HG03159 (cell line): ENCODE measurements around the gene MAP2K1.
A peak's percentile ranks its signal among the peaks of the same experiment; 100 is the strongest.
"Not testable (repeated sequence)": the region's sequence is repeated elsewhere in the genome, so short reads cannot be mapped to it uniquely, and the experiment has no call there.

Experiments
- ATAC-seq: cut with Tn5 transposase; IDR thresholded peaks from one replicate; pipeline ENCODE4 v1.9.1; 2021; ENCODE audit warnings: mild to moderate bottlenecking, moderate library complexity; ENCODE audit not compliant: unreplicated experiment

MAP2K1 gene

DNA sequence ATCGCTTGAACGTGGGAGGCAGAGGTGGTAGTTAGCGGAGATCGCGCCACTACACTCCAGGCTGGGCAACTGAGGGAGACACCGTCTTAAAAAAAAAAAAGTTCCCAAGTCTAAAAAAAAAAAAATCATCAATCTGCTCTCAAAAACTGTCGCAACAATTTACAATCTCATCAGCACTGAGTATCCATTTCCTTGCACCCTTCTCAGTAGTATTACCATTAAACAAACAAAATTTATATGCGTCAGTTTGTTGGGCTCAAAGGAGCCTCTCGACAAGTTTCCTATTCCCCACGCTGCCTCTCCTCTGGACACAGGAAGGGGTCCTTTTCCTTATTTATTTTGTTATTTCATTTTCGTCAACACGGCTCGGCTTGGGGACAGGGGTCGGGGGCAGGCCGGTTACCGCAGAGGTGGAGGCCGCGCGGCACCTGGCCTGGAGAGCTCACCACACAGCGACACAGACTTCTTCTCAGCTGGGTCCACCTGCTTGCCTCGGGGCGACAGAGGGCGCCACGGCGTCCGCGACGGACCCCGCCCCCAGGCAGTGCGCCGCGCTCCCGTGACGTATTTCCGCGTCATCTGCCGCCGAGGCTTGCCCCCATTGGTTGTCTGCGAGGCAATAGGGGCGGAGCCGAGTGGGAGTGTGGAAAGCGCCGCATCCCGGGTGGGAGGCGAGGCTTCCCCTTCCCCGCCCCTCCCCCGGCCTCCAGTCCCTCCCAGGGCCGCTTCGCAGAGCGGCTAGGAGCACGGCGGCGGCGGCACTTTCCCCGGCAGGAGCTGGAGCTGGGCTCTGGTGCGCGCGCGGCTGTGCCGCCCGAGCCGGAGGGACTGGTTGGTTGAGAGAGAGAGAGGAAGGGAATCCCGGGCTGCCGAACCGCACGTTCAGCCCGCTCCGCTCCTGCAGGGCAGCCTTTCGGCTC lies at the start of gene MAP2K1:
TSS of gene MAP2K1 (plus strand) at position 709 of the 920 bp plus-strand sequence. CDS start 436 bp downstream, outside the sequence.
- ATAC-seq: peak; percentile 83

DNA sequence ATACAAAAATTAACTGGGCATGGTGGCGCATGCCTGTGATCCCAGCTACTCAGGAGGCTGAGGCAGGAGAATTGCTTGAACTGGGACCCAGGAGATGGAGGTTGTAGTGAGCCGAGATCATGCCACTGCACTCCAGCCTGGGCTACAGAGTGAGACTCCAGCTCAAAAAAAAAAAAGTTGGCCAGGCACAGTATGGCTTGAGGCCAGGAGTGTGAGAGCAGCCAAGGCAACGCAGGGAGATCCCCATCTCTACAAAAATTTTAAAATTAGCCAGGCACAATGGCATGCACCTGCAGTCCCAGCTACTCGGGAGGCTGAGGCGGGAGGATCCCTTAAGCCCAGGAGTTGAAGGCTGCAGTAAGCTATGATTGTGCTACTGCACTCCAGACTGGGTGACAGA lies 38.2 kb upstream of the MAP2K1 start:
- not testable (repeated sequence) for ATAC-seq

DNA sequence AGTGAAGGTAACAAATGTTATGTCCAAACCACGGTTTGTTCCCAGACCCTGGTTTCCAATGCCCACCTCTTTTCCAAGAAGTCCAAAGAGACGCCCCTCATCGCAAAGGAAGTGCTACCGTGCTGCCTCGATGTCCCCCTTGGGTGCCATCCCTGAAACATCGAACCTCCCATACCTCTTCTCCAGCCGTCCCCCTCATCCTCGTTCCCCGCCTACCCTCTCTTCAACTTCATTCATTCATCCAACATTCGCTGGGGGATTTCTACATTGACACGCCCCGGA lies 30.7 kb upstream of the MAP2K1 start:
- no peak for ATAC-seq

DNA sequence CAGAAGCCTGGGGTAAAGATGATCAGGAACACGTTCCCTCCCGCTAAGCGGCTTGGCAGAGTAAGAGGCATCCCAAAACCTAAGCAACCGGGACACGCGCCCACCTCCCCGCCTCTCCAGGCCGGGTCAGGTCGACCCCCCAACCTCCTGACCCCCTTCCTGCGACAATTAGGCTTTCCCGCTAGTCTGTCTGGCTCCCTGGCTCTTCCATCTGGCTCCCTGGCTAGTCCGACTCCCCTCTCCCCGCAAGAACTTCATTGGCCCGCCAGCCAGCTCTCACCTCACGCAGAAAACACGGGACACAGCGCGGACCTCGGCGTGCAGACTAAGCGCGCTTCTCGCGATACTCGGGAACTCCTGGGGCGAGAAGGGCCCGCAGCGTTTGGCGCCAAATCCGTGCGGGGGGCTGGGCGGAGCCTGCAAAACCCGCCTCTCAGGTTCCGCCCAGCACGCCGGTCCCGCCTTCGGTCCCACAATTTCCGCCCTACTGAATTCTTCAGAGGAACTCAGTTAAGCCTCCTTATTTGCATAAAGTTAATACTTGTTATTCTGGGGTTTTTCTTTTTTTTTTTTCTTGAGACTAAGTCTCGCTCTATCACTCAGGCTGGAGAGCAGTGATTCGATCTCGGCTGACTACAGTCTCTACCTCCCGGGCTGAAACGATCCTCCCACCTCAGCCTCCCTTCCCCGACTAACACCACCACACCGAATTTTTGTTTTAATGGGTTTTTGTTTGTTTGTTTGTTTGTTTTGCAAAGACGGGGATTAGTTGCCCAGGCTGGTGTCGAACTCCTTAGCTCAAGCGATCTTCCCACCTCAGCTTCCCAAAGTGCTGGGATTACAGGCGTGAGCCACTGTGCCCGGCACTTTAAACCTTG lies 30.1 kb upstream of the MAP2K1 start, which contains the start of gene TIPIN:
TSS of gene TIPIN (minus strand) at position 327 of the 878 bp plus-strand sequence. CDS start 3,738 bp downstream, outside the sequence.
- ATAC-seq: peak; percentile 87

DNA sequence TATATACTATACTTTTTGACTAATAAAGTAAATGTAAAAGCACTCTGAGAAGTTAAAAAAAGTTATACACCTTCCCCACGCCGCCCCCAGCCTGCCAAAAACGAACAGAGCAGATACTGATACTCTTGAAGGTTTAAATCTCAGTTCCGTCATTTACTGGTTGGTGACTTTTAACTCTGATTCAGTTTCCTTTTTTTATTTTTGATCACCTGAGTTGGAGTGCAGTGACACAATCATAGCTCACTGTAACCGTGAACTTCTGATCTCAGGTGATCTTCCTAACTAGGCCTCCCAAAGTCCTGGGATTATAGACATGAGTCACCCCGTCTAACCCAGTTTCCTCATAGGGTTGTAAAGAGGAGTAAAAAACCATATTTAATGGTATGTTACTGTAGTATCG lies 27.0 kb upstream of the MAP2K1 start:
- ATAC-seq: no peak

DNA sequence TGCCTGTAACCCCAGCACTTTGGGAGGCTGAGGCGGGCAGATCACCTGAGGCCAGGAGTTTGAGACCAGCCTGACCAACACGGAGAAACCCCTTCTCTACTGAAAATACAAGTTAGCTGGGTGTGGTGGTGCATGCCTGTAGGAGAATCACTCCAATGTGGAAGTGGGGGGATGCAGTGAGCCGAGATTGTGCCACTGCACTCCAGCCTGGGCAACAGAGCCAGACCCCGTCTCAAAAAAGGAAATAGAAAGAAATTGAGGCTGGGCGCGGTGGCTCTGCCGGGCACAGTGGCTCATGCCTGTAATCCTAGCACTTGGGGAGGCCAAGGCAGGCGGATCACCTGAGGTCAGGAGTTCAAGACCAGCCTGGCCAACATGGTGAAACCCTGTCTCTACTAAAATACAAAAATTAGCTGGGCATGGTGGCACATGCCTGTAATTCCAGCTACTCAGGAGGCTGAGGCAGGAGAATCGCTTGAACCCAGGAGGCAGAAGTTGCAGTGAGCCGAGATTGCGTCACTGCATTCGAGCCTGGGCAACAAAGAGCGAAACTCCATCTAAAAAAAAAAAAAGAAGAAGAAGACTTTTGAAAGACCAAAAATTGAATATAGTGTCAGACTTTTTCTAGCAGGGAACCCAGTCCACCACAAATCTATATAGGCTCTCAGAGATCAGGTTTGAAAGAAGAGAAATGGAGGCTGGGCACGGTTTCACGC lies 24.8 kb upstream of the MAP2K1 start:
- not testable (repeated sequence) for ATAC-seq

DNA sequence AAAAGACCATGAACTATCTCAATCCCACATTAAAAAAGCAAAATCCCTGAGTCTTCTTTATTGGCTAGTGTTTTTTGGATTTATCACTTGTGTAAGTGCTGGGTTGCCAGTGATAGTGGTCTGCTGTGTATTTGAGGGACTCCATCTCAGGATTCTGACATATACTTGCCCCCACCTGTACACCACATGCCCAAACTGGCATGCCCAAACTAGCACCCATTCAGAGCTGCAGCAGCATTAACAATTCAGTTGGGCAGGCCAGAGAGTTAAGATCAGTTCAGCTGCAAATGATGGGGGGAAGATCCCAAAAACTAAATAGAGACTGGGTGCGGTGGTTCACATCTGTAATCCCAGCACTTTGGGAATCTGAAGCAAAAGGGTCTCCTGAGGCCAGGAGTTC lies 23.9 kb upstream of the MAP2K1 start:
- ATAC-seq: no peak

DNA sequence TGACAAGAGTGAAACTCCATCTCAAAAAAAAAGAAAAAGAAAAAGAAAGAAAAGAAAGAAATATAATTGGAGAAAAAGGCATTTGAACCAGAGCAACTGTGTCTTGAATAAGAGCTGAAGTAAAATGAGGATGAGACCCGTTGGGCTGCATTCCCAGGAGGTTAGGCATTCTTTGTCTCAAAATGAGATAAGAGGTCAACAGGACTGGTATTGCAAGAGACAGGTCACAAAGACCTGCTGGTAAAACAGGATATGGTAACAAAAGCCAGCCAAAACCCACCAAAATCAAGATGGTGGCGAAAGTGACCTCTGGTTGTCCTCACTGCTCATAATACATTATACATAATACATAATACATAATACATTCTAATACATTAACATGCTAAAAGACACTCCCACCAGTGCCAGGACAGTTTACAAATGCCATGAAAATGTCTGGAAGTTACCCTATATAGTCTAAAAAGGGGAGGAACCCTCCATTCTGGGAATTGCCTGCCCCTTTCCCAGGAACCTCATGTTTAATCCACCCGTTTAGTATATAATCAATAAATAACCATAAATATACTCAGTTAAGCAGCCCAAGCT lies 21.7 kb upstream of the MAP2K1 start:
- no peak for ATAC-seq

DNA sequence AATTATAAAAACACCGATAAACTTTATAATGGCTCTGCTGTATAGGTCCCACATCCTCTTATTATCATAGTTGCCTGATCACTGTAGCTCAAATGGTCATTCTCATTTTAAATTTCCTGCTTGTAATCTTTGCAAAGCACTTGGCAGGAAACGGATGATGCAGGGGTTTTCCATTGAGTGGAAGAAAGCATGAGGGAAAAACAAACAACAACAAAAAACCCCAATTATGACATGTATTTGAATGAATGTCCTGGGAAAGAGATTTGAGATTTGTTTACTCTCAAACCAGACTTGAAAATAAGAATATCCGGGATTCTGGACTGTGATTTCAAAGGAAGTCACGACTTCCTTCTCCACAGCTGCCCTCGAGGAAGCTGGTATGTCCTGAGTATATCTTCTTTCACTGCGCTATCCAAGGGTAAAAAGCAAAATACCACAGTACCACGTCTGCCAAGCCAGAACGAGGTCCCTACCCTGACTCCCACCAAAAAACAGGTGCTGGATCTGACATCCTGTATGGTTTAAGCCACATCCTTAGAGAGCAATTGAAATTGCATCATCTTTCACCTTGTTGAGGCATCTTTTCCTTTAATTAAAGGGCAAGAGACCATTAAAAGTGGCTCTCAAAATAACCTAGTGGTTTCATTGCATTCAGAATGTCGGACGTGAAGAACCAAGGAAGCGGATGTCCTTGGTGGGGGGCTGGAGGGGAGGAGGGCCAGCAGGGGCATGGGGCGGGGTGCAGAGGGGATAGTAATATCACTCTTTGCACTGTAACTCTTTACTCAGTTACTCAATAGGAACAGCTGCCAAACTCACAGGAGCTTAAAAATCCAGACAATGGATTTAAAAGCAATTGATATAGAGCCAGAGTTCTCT lies 16.7 kb upstream of the MAP2K1 start:
- no peak for ATAC-seq

DNA sequence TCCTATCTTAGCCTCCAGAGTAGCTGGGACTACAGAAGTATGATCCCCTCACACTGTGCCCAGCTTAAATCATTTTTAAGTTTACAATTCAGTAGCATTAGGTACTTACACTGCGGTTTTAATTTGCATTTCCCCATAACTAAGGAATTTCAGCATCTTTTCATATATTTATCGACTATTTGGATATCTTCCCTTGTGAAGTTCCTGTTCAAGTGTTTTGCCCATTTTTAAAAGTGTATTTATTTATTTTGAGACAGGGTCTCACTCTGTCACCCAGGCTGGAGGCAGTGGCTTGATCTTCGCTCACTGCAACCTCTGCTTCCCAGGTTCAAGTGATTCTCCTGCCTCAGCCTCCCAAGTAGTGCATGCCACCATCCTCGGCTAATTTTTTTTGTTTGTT lies 12.5 kb upstream of the MAP2K1 start:
- no peak for ATAC-seq

DNA sequence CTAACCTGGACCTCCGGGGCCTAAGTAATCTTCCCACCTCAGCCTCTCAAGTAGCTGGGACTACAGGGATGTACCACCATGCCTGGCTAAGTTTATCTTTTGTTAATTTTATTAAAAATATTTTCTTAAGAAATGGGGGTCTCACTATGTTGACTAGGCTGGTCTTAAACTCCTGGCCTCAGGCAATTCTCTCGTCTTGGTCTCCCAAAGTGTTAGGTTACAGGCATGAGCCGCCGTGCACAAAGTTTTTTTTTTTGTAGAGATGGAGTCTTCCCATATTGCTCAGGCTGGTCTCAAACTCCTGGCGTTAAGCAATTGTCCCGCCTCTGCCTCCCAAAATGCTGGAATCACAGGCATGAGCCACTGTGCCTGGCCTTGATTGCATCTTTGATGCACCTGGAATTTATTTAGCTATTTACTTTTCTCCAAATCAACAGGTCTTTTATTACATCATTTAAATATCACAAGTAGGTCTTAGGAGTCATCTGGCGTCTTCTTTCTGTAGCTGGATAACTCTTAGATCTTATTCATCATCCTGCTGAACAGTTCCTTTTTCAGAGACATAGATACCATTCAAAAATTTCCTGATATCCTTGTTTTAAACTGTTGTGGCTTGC lies 7.8 kb upstream of the MAP2K1 start:
- no peak for ATAC-seq

DNA sequence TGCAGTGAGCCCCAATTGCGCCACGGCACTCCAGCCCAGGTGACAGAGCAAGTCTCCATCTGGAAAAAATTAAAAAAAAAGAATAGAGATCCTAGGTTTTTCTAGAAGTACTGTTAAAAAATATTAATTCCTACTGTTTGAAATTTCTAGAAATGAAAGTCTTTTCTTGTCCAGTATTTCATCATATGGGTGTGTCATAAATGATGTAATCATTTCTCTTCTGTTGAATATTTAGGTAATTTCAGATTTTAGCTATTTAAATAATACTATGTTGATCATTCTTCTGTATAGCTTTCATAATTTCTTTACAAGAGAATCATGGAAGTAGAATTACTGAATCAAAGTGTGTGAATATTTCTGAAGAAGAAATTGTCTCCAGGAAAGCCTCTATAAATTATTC lies 5.3 kb upstream of the MAP2K1 start:
- not testable (repeated sequence) for ATAC-seq

DNA sequence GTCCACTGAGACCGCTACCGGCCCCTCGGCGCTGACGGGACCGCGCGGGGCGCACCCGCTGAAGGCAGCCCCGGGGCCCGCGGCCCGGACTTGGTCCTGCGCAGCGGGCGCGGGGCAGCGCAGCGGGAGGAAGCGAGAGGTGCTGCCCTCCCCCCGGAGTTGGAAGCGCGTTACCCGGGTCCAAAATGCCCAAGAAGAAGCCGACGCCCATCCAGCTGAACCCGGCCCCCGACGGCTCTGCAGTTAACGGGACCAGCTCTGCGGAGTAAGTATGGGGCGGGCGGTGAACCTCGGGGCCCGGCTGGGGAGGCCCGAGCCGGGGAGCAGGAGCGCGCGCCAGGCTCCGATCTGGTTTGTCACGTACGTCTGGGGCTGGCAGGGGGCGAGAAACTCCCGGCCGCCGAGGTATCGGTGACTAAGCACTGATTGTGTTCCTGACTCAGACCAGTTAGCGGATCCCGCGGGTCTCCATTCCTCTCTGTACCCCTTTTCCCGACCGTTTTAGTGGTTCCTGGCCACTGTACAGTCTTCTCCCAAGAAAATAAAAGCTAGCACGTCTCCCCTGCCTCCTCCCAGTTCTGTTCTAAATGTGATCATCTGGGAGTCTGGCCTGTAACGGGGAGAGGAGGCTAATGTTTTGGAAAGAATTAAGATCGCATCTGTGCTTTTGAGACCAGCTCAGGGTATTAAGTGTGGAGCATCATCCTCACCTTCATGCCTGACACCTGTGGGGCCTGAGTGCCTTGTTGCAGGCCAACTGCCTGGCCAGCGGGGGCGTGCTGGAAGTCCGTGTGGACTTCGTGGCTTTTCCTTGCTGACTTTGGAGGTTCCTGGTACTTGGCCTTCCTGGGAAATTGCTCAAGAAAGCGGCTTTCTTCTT lies 691 bp downstream of the MAP2K1 start:
- peak; percentile 16 for ATAC-seq

DNA sequence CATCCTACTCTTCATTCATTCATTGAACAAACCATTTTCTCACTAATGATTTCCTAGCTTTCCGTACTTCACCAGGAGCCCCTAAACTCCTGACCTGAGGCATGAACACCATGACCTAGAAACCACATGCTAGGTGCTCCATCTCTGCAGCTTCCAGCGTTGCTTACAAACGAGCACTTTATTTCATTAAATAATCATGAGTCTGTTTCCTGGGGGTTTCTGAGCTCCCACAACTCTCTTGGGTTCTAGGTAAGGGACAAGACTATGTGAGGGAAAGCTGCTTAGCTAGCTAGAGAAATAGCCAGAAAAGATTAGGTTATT lies 1.3 kb downstream of the MAP2K1 start:
- ATAC-seq: no peak

DNA sequence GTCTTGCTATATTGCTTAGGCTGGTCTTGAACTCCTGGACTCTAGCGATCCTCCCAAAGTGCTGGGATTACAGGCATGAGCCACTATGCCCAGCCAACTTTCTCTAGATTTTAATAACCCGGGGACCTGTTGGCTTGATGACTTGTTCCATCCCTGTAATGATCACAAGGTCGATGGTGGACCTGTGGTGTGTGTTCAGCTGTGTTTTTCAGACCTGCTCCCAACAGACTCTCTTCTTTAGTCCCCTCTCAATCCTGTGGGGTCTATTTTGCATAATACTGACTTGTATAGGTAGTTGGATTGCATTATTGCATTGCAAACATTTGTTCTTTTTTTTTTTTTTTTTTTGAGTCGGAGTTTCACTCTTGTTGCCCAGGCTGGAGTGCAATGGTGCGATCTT lies 1.9 kb downstream of the MAP2K1 start:
- ATAC-seq: no peak

DNA sequence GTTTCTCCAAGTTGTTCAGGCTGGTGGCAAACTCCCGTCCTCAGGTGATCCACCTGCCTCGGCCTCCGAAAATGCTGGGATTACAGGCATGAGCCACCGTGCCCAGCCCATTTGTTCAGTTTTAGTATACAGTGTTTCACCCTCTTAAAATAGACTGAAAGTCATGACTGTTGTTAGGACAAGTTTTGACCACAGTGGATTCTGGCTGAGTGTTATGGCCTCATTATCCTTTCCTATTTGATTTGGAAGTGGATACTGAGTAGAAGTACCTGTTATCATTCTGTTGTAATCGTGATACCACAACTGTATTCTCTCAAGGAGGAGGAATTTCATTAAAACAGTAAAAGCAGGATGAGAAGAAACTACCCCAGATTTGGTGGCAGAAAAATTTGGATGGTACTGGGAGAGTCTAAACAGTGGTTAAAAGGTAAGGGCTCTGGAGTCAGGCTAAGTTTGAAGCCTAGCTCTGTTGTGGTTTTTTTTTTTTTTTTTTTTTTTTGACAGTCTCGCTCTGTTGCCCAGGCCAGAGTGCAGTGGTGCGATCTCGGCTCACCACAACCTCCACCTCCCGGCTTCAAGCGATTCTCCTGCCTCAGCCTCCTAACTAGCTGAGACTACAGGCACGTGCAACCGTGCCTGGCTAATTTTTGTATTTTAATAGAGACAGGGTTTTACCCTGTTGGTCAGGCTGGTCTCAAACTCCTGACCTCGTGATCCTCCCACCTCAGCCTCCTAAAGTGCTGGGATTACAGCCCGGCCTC lies 2.6 kb downstream of the MAP2K1 start:
- no peak for ATAC-seq

DNA sequence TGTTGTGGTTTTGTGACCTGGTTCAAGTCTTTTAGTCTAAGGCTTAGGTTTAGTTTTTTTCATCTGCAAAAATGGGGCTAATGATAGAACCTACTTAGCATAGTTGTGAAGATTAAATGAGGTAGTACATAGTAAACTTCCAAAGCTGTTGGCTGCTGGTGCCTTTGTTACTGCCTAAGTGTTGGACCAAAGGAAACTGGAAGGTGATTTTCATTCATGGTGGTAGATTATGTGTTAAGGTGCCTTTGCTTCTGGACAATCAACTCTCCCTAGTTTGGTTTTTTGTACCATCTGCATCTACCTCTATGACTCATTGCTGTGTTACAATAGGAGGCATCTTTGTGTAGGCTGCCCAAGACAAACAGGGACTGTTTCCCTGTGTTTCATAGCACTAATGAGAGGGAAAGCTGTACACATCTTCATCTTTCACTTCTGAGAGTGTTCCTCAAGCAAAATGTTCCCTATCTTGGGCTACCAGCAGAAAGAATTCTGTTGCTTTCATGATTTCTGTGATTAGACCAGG lies 3.2 kb downstream of the MAP2K1 start:
- no peak for ATAC-seq

DNA sequence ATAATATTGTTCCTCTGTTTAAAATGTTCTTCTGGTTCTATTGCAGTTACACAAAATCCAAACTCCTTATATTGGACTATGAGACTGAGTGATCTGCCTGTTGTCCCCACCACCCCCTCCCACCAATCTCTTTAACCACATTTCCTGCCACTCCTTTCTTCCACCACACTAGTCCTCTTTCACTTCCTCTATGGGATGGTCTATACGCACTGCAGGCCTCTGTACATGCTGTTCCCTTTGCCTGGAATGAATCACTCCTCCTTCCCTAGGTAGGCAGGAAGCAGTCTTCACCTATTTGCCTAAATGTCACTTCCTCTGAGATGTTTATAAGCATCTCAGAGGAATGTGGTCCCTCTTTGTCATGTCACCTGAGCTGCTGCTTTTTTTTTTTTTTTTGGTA lies 4.0 kb downstream of the MAP2K1 start:
- ATAC-seq: no peak
